Peyer's patch (tissue), 4 donors: ENCODE measurements around the gene TYW1B.
"Not testable (repeated sequence)": the region's sequence is repeated elsewhere in the genome, so short reads cannot be mapped to it uniquely, and the experiment has no call there.

Experiments used
- CTCF ChIP-seq, 6 experiments: fragments of 450-650 bp in 4 of 6; fragments of 200-600 bp in 2 of 6; sonication (generic) in 1 of 6; IDR thresholded peaks; one replicate each; pipeline ENCODE4 v1.5.1; 2017 to 2019; ENCODE audit warnings: antibody characterized with exemption in 6 of 6, mild to moderate bottlenecking in 3 of 6, moderate library complexity in 1 of 6
- POLR2A ChIP-seq, 2 donors: fragments of 450-650 bp; IDR thresholded peaks; one replicate each; pipeline ENCODE4 v1.5.1; 2017; ENCODE audit warnings: antibody characterized with exemption in 2 of 2, mild to moderate bottlenecking in 2 of 2, moderate library complexity in 2 of 2

DNA sequence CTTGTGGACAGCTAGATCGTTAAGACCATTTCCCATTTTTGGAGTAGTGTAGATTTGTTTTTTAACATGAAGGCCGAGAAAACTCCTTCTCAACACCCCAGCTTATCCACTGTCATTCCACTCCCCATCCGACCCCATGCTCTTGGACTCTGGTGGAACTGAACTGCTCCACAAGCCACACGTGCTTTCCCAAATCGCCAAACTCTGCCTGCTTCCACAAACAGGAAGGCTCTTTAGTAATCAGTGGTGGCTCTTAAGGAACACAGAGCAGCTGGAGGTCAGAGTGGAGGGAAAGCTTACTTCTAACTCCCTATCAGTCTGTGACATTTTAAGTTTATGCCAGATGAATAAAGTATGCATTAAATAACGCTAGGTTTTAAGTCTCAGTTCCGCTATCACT, 159.6 kb downstream of the TYW1B start:
- not testable (repeated sequence) for TF ChIP-seq CTCF, POLR2A (IDR thresholded peaks at IDR 0.05)
